ENCODE data around the gene STAG2. TPM values are rescaled to one million over a fixed set of nuclear protein-coding genes. Genes with fewer than 3 reads are reported as not detected.

STAG2 gene
- total and polyA plus RNA-seq, 3 experiments from 2014 or later, result 62.0 to 122 (median 116) TPM

- H3K36me3 Mint-ChIP-seq, result peaks cover 0 to 7% (median under 1%) of the 10 kb centered on the region in 3 donors
- peaks cover 0 to 2% of the 10 kb centered on the region in 2 donors for H3K27me3 Mint-ChIP-seq
- H3K4me1 Mint-ChIP-seq, result peaks cover 39 to 69% (median 65%) of the 10 kb centered on the region in 3 donors
- H3K9me3 ChIP-seq (ENCODE audit: low read length), result no peaks in the 10 kb centered on the region
- peak in 2 of 5 donors; percentile 1 to 16 for DNase-seq
- H3K4me3 Mint-ChIP-seq, result no peak overlapping the region
- H3K9me3 Mint-ChIP-seq, result no peaks in the 10 kb centered on the region
- H3K27ac Mint-ChIP-seq, result peak overlapping the region in 6 of 8 donors; percentile 37 to 81 (median 41)
- H3K4me3 ChIP-seq (ENCODE audit: low read length), result no peak overlapping the region
- H3K4me1 ChIP-seq (ENCODE audit: insufficient read depth, low read length), result peaks cover 12% of the 10 kb centered on the region
- CTCF ChIA-PET, result interaction anchor here (1.1 kb wide), 1 partner anchor 58 kb away, joined by 3 read pairs; no protein-coding TSS in a partner anchor
- no peak overlapping the region for H3K27ac ChIP-seq (ENCODE audit: low read depth, low read length)
- no peaks in the 10 kb centered on the region for H3K36me3 ChIP-seq (ENCODE audit: insufficient read depth, low read length)
- POLR2A ChIA-PET, result interaction anchor here (0.7 to 1.4 kb wide), 2 partner anchors 33 to 58 kb away, joined by 3 to 4 read pairs; no protein-coding TSS in a partner anchor
- no peaks in the 10 kb centered on the region for H3K27me3 ChIP-seq (ENCODE audit: insufficient read depth, low read length, poor library complexity, severe bottlenecking)
Measured at GRCh38 chrX:124018023-124018422, 56.5 kb downstream of the STAG2 start.

GRCh38 chrX:124023838-124024238, 62.3 kb downstream of the STAG2 start:
- H3K27me3 Mint-ChIP-seq, result no peaks in the 10 kb centered on the region
- no peak overlapping the region for H3K27ac ChIP-seq (ENCODE audit: low read depth, low read length)
- peaks cover 0 to 36% (median 2%) of the 10 kb centered on the region in 3 donors for H3K36me3 Mint-ChIP-seq
- ChIA-PET CTCF (no interaction called here), POLR2A (no interaction called here)
- H3K4me1 ChIP-seq (ENCODE audit: insufficient read depth, low read length), result peaks cover 6% of the 10 kb centered on the region
- H3K9me3 Mint-ChIP-seq, result no peaks in the 10 kb centered on the region
- H3K4me3 ChIP-seq (ENCODE audit: low read length), result no peak overlapping the region
- peak overlapping the region in 4 of 8 donors; percentile 54 to 81 (median 64) for H3K27ac Mint-ChIP-seq
- no peaks in the 10 kb centered on the region for H3K36me3 ChIP-seq (ENCODE audit: insufficient read depth, low read length)
- H3K4me1 Mint-ChIP-seq, result peaks cover 22 to 39% (median 27%) of the 10 kb centered on the region in 3 donors
- DNase-seq, result no peak
- no peaks in the 10 kb centered on the region for H3K27me3 ChIP-seq (ENCODE audit: insufficient read depth, low read length, poor library complexity, severe bottlenecking)
- no peaks in the 10 kb centered on the region for H3K9me3 ChIP-seq (ENCODE audit: low read length)
- H3K4me3 Mint-ChIP-seq, result no peak overlapping the region

- POLR2A ChIA-PET, result no interaction called here
Measured at GRCh38 chrX:124026529-124026928, 65.0 kb downstream of the STAG2 start.

GRCh38 chrX:124028182-124028581, 66.7 kb downstream of the STAG2 start:
- CTCF ChIA-PET, result no interaction called here
- H3K4me3 ChIP-seq (ENCODE audit: low read length), result no peak overlapping the region
- POLR2A ChIA-PET, result no interaction called here
- peaks cover 6 to 24% (median 7%) of the 10 kb centered on the region in 3 donors for H3K4me1 Mint-ChIP-seq
- no peak overlapping the region for H3K27ac ChIP-seq (ENCODE audit: low read depth, low read length)
- no peak overlapping the region for H3K4me3 Mint-ChIP-seq
- H3K36me3 ChIP-seq (ENCODE audit: insufficient read depth, low read length), result no peaks in the 10 kb centered on the region
- peak overlapping the region in 2 of 8 donors; percentile 10 to 29 for H3K27ac Mint-ChIP-seq
- no peak for DNase-seq
- H3K36me3 Mint-ChIP-seq, result peaks cover 0 to 42% (median under 1%) of the 10 kb centered on the region in 3 donors
- H3K4me1 ChIP-seq (ENCODE audit: insufficient read depth, low read length), result peaks cover 2% of the 10 kb centered on the region
- H3K27me3 Mint-ChIP-seq, result no peaks in the 10 kb centered on the region
- H3K9me3 ChIP-seq (ENCODE audit: low read length), result no peaks in the 10 kb centered on the region
- H3K9me3 Mint-ChIP-seq, result no peaks in the 10 kb centered on the region
- no peaks in the 10 kb centered on the region for H3K27me3 ChIP-seq (ENCODE audit: insufficient read depth, low read length, poor library complexity, severe bottlenecking)

More at GRCh38 chrX:124026529-124026928, 65.0 kb downstream of the STAG2 start:
- no peak for DNase-seq
- Histone ChIP-seq H3K4me3 (ENCODE audit: low read length) (no peak overlapping the region), H3K4me1 (ENCODE audit: insufficient read depth, low read length) (peaks cover 6% of the 10 kb centered on the region), H3K36me3 (ENCODE audit: insufficient read depth, low read length) (no peaks in the 10 kb centered on the region), H3K27me3 (ENCODE audit: insufficient read depth, low read length, poor library complexity, severe bottlenecking) (no peaks in the 10 kb centered on the region), H3K27ac (ENCODE audit: low read depth, low read length) (no peak overlapping the region), H3K9me3 (ENCODE audit: low read length) (no peaks in the 10 kb centered on the region)
- H3K27me3 Mint-ChIP-seq, result no peaks in the 10 kb centered on the region
- H3K9me3 Mint-ChIP-seq, result no peaks in the 10 kb centered on the region
- peaks cover 15 to 37% (median 17%) of the 10 kb centered on the region in 3 donors for H3K4me1 Mint-ChIP-seq
- H3K4me3 Mint-ChIP-seq, result no peak overlapping the region
- CTCF ChIA-PET, result no interaction called here
- peaks cover 0 to 46% (median 2%) of the 10 kb centered on the region in 3 donors for H3K36me3 Mint-ChIP-seq
- H3K27ac Mint-ChIP-seq, result no peak overlapping the region

- Mint-ChIP-seq H3K4me1 (peaks cover 9 to 26% (median 9%) of the 10 kb centered on the region in 3 donors), H3K4me3 (no peak overlapping the region), H3K36me3 (peaks cover 0 to 40% (median 0%) of the 10 kb centered on the region in 3 donors), H3K9me3 (no peaks in the 10 kb centered on the region), H3K27me3 (no peaks in the 10 kb centered on the region), H3K27ac (peak overlapping the region in 3 of 8 donors; percentile 55 to 57 (median 56))
- H3K4me1 ChIP-seq (ENCODE audit: insufficient read depth, low read length), result no peaks in the 10 kb centered on the region
- no peaks in the 10 kb centered on the region for H3K36me3 ChIP-seq (ENCODE audit: insufficient read depth, low read length)
- POLR2A ChIA-PET, result no interaction called here
- CTCF ChIA-PET, result interaction anchor here (0.9 kb wide), 1 partner anchor 197 kb away, joined by 3 read pairs; no protein-coding TSS in a partner anchor
- no peaks in the 10 kb centered on the region for H3K27me3 ChIP-seq (ENCODE audit: insufficient read depth, low read length, poor library complexity, severe bottlenecking)
- DNase-seq, result no peak
- no peaks in the 10 kb centered on the region for H3K9me3 ChIP-seq (ENCODE audit: low read length)
- H3K27ac ChIP-seq (ENCODE audit: low read depth, low read length), result no peak overlapping the region
- H3K4me3 ChIP-seq (ENCODE audit: low read length), result no peak overlapping the region
Measured at GRCh38 chrX:124030520-124030919, 69.0 kb downstream of the STAG2 start.

GRCh38 chrX:124033821-124034220, 72.3 kb downstream of the STAG2 start:
- CTCF ChIA-PET, result no interaction called here
- H3K9me3 Mint-ChIP-seq, result no peaks in the 10 kb centered on the region
- H3K36me3 Mint-ChIP-seq, result peaks cover 0 to 41% (median 0%) of the 10 kb centered on the region in 3 donors
- peak overlapping the region in 2 of 8 donors; percentile 62 to 65 for H3K27ac Mint-ChIP-seq
- no peak for DNase-seq
- no peaks in the 10 kb centered on the region for H3K36me3 ChIP-seq (ENCODE audit: insufficient read depth, low read length)
- H3K27me3 ChIP-seq (ENCODE audit: insufficient read depth, low read length, poor library complexity, severe bottlenecking), result no peaks in the 10 kb centered on the region
- H3K4me3 Mint-ChIP-seq, result no peak overlapping the region
- peaks cover 8 to 26% (median 17%) of the 10 kb centered on the region in 3 donors for H3K4me1 Mint-ChIP-seq
- H3K4me3 ChIP-seq (ENCODE audit: low read length), result no peak overlapping the region
- H3K27me3 Mint-ChIP-seq, result peaks cover 0 to 4% of the 10 kb centered on the region in 2 donors
- H3K27ac ChIP-seq (ENCODE audit: low read depth, low read length), result no peak overlapping the region
- H3K9me3 ChIP-seq (ENCODE audit: low read length), result no peaks in the 10 kb centered on the region
- no peaks in the 10 kb centered on the region for H3K4me1 ChIP-seq (ENCODE audit: insufficient read depth, low read length)
- POLR2A ChIA-PET, result no interaction called here

GRCh38 chrX:124035657-124036056, 74.2 kb downstream of the STAG2 start:
- Histone ChIP-seq H3K36me3 (ENCODE audit: insufficient read depth, low read length) (no peaks in the 10 kb centered on the region), H3K27ac (ENCODE audit: low read depth, low read length) (no peak overlapping the region), H3K27me3 (ENCODE audit: insufficient read depth, low read length, poor library complexity, severe bottlenecking) (no peaks in the 10 kb centered on the region), H3K9me3 (ENCODE audit: low read length) (no peaks in the 10 kb centered on the region), H3K4me3 (ENCODE audit: low read length) (no peak overlapping the region), H3K4me1 (ENCODE audit: insufficient read depth, low read length) (peaks cover 6% of the 10 kb centered on the region)
- DNase-seq, result no peak
- peaks cover 13 to 28% (median 22%) of the 10 kb centered on the region in 3 donors for H3K4me1 Mint-ChIP-seq
- H3K27ac Mint-ChIP-seq, result no peak overlapping the region
- H3K4me3 Mint-ChIP-seq, result no peak overlapping the region
- ChIA-PET CTCF (no interaction called here), POLR2A (no interaction called here)
- peaks cover 0 to 4% of the 10 kb centered on the region in 2 donors for H3K27me3 Mint-ChIP-seq
- no peaks in the 10 kb centered on the region for H3K9me3 Mint-ChIP-seq
- peaks cover 0 to 44% (median 2%) of the 10 kb centered on the region in 3 donors for H3K36me3 Mint-ChIP-seq

- H3K4me1 Mint-ChIP-seq, result peaks cover 14 to 28% (median 22%) of the 10 kb centered on the region in 3 donors
- peaks cover 0 to 56% (median 5%) of the 10 kb centered on the region in 3 donors for H3K36me3 Mint-ChIP-seq
- Histone ChIP-seq H3K27ac (ENCODE audit: low read depth, low read length) (no peak overlapping the region), H3K36me3 (ENCODE audit: insufficient read depth, low read length) (peaks cover 6% of the 10 kb centered on the region), H3K4me3 (ENCODE audit: low read length) (no peak overlapping the region), H3K4me1 (ENCODE audit: insufficient read depth, low read length) (peaks cover 6% of the 10 kb centered on the region), H3K27me3 (ENCODE audit: insufficient read depth, low read length, poor library complexity, severe bottlenecking) (no peaks in the 10 kb centered on the region), H3K9me3 (ENCODE audit: low read length) (no peaks in the 10 kb centered on the region)
- no peaks in the 10 kb centered on the region for H3K9me3 Mint-ChIP-seq
- H3K27me3 Mint-ChIP-seq, result no peaks in the 10 kb centered on the region
- ChIA-PET POLR2A (no interaction called here), CTCF (interaction anchor here (1.2 kb wide), 1 partner anchor 356 kb away, joined by 3 read pairs; no protein-coding TSS in a partner anchor)
- peak overlapping the region in 2 of 8 donors; percentile 26 to 56 for H3K27ac Mint-ChIP-seq
- no peak for DNase-seq
- H3K4me3 Mint-ChIP-seq, result no peak overlapping the region
Measured at GRCh38 chrX:124042042-124042441, 80.5 kb downstream of the STAG2 start.

All from CD8-positive, alpha-beta memory T cell (primary cell).